ENCODE measurements around the gene TMEM198. TPM values are rescaled to one million over a fixed set of nuclear protein-coding genes. Genes with fewer than 3 reads are reported as not detected.

TMEM198 gene
- total RNA-seq, 1 experiment from 2014 or later = 1.1 TPM

GRCh38 chr2:219596954-219597551, 53.2 kb downstream of the TMEM198 start:
- TSS peak; percentile 89 for BruUV-seq (replicated peaks)
- Histone ChIP-seq H4K20me1 (ENCODE audit: low read length) (no peaks in the 10 kb centered on the region), H3K9ac (ENCODE audit: low read length) (peak overlapping the region; percentile 94), H3K4me2 (ENCODE audit: low read length) (peak overlapping the region; percentile 94), H3F3A (ENCODE audit: low read length, unreplicated experiment) (no peaks in the 10 kb centered on the region), H3K9me3 (ENCODE audit: low read length) (no peaks in the 10 kb centered on the region), H3K4me3 (ENCODE audit: low read length) (peak overlapping the region; percentile 82), H3K27me3 (ENCODE audit: low read length) (no peaks in the 10 kb centered on the region), H3K79me2 (ENCODE audit: low read length) (peaks cover 7% of the 10 kb centered on the region), H3K9me2 (replicated peaks; ENCODE audit: low read length) (no peaks in the 10 kb centered on the region), H3K4me1 (ENCODE audit: insufficient read depth, low read length) (peaks cover 15% of the 10 kb centered on the region), H3K27ac (ENCODE audit: low read length) (peak overlapping the region; percentile 75), H2AFZ (ENCODE audit: low read length) (peak overlapping the region; percentile 88), H3K36me3 (ENCODE audit: low read depth, low read length) (no peaks in the 10 kb centered on the region)
- ChIA-PET CTCF (interaction anchor here (0.9 kb wide), 1 partner anchor 92 kb away, joined by 5 read pairs; no protein-coding TSS in a partner anchor), POLR2A (ENCODE audit: unreplicated experiment) (interaction anchor here (0.5 to 1.1 kb wide), 6 partner anchors 26 to 209 kb away, joined by 3 to 11 read pairs (median 6); partner anchors contain the start of genes CHPF, GMPPA and OBSL1)
- intact Hi-C loops (cut with micrococcal nuclease) = loop anchor here (1.0 to 2.0 kb wide), 4 partner anchors 20 to 92 kb away; partner anchors contain the start of genes CHPF and OBSL1
- no peak for TF ChIP-seq EZH2 (IDR thresholded peaks at IDR 0.05; ENCODE audit: low read length, unreplicated experiment)
- no peak for TF ChIP-seq CTCF (conservative IDR thresholded peaks at IDR 0.05; ENCODE audit: low read depth, low read length)
- no peak for TF ChIP-seq EZH2phosphoT487 (IDR thresholded peaks at IDR 0.05; ENCODE audit: borderline replicate concordance, low read length)
- ATAC-seq = peak; percentile 12
- DNase-seq = peak; percentile 15

- no TSS peak for BruUV-seq (replicated peaks)
- CTCF ChIA-PET = interaction anchor here (0.6 to 0.9 kb wide), 2 partner anchors 43 to 92 kb away, joined by 4 to 5 read pairs; no protein-coding TSS in a partner anchor
- intact Hi-C loops (cut with micrococcal nuclease) = loop anchor here (1.0 to 2.0 kb wide), 4 partner anchors 21 to 92 kb away; partner anchors contain the start of genes CHPF and OBSL1
- TF ChIP-seq CTCF (conservative IDR thresholded peaks at IDR 0.05; ENCODE audit: low read depth, low read length) = no peak
- TF ChIP-seq EZH2phosphoT487 (IDR thresholded peaks at IDR 0.05; ENCODE audit: borderline replicate concordance, low read length) = no peak
- no peaks in the 10 kb centered on the region for H3K9me2 ChIP-seq (replicated peaks; ENCODE audit: low read length)
- peak within 1 kb of the TSS; percentile 75 for H3K27ac ChIP-seq (ENCODE audit: low read length)
- peak within 1 kb of the TSS; percentile 94 for H3K4me2 ChIP-seq (ENCODE audit: low read length)
- H3K9ac ChIP-seq (ENCODE audit: low read length) = peak within 1 kb of the TSS; percentile 94
- H2AFZ ChIP-seq (ENCODE audit: low read length) = peak within 1 kb of the TSS; percentile 88
- peak; percentile 96 for DNase-seq
- no peaks in the 10 kb centered on the region for H3K36me3 ChIP-seq (ENCODE audit: low read depth, low read length)
- H3F3A ChIP-seq (ENCODE audit: low read length, unreplicated experiment) = no peaks in the 10 kb centered on the region
- H4K20me1 ChIP-seq (ENCODE audit: low read length) = no peaks in the 10 kb centered on the region
- POLR2A ChIA-PET (ENCODE audit: unreplicated experiment) = interaction anchor here (0.5 to 1.1 kb wide), 7 partner anchors 26 to 210 kb away, joined by 3 to 11 read pairs (median 5); partner anchors contain the start of genes CHPF, GMPPA and OBSL1
- H3K4me3 ChIP-seq (ENCODE audit: low read length) = peak within 1 kb of the TSS; percentile 82
- peak; percentile 94 for ATAC-seq
- H3K27me3 ChIP-seq (ENCODE audit: low read length) = no peaks in the 10 kb centered on the region
- no peaks in the 10 kb centered on the region for H3K9me3 ChIP-seq (ENCODE audit: low read length)
- H3K4me1 ChIP-seq (ENCODE audit: insufficient read depth, low read length) = peaks cover 15% of the 10 kb centered on the region
- H3K79me2 ChIP-seq (ENCODE audit: low read length) = peaks cover 7% of the 10 kb centered on the region
Measured at GRCh38 chr2:219597552-219598307, 53.9 kb downstream of the TMEM198 start, which contains the start of gene STK11IP. Gene STK11IP, plus strand, starts transcription at chr2:219597857. Its CDS starts 263 bp downstream, at chr2:219598120.

All from PC-3 (cell line).